ENCODE data around the gene DCTN3. TPM values are rescaled to one million over a fixed set of nuclear protein-coding genes. Genes with fewer than 3 reads are reported as not detected.

Gene DCTN3
- total and polyA plus RNA-seq, 5 experiments from 2014 or later = 60.0 to 140 (median 117) TPM

DNA sequence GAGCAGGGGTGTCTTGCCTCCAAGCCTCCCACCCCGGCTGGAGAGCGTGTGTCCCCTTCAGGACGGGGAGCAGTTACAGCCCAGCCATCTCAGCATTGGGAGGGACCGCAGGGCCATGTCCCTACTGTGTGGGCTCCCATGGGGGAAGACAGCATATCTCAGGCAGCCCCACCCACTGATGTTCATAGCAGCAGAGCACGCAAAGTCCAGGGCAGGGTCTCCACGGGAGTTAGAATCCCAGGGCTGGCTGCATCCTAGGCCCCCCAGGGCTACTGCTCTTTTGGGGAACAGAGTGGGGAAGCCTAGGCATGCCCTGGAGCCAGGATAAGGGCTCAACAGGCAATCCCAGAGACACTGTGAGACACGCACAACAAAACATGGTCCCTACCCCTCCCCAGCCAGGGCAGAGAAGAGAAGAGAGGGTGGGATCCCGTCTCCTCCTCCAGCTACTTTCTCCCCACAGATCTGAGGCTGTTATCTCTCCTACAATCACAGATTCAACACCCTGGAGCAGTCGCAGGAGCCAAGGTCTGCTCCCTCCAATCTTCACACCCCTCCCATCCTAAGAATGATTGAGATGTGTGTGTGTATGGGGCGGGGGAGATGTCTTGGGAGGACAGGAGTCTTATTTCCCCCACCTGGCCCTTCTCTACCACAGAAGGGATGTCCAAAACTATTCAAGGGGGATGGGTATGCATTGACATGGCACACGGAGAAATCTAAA lies 34.2 kb downstream of the DCTN3 start:
- H3K36me3 Mint-ChIP-seq = peaks cover 0 to 5% (median 0%) of the 10 kb centered on the region in 3 donors
- ATAC-seq (no peak), DNase-seq (no peak)
- H3K27me3 Mint-ChIP-seq = peaks cover 40 to 91% (median 69%) of the 10 kb centered on the region in 5 donors
- POLR2A ChIA-PET = no interaction called here
- peak overlapping the region in 1 of 10 donors; percentile 30 for H3K27ac Mint-ChIP-seq
- H3K4me1 Mint-ChIP-seq = peaks cover 14 to 24% (median 21%) of the 10 kb centered on the region in 4 donors
- H3K4me3 Mint-ChIP-seq = no peak overlapping the region
- H3K9me3 Mint-ChIP-seq = no peaks in the 10 kb centered on the region

- no peak overlapping the region for H3K4me3 Mint-ChIP-seq
- H3K27me3 Mint-ChIP-seq = peaks cover 48 to 93% (median 73%) of the 10 kb centered on the region in 5 donors
- no peak for DNase-seq
- H3K36me3 Mint-ChIP-seq = peaks cover 0 to 3% (median 0%) of the 10 kb centered on the region in 3 donors
- no peak for ATAC-seq
- no peaks in the 10 kb centered on the region for H3K9me3 Mint-ChIP-seq
- H3K4me1 Mint-ChIP-seq = peaks cover 9 to 13% (median 12%) of the 10 kb centered on the region in 4 donors
- POLR2A ChIA-PET = no interaction called here
- no peak overlapping the region for H3K27ac Mint-ChIP-seq
Measured at GRCh38 chr9:34584970-34585369, 35.3 kb downstream of the DCTN3 start.

DNA sequence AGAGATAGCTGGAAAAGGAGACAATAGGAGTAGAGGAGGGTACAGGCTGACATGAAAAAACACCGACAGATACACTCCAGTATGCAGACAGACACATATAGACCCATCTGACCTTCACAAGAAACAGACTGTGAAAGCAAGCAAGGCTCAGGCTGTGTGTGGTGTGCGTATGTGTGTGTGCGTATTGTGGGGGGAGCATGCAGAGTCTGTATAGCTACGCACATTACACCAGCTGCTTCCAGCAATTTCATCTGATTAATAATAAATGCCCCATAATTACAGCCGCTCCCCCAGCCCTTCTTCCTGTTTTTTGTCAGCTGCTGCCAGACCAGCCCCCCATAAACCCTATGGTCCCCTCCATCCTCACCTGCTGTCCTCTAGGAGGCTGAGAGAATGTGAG lies 37.5 kb downstream of the DCTN3 start:
- ATAC-seq (no peak), DNase-seq (no peak)
- Mint-ChIP-seq H3K36me3 (peaks cover 0 to 3% (median 0%) of the 10 kb centered on the region in 3 donors), H3K4me3 (no peak overlapping the region), H3K4me1 (peaks cover 9 to 13% (median 10%) of the 10 kb centered on the region in 4 donors), H3K27me3 (peaks cover 43 to 97% (median 73%) of the 10 kb centered on the region in 5 donors), H3K27ac (no peak overlapping the region), H3K9me3 (no peaks in the 10 kb centered on the region)
- POLR2A ChIA-PET = interaction anchor here (1.1 kb wide), 1 partner anchor 125 kb away, joined by 3 read pairs; the partner anchor contains the start of genes DNAI1 and FAM219A

DNA sequence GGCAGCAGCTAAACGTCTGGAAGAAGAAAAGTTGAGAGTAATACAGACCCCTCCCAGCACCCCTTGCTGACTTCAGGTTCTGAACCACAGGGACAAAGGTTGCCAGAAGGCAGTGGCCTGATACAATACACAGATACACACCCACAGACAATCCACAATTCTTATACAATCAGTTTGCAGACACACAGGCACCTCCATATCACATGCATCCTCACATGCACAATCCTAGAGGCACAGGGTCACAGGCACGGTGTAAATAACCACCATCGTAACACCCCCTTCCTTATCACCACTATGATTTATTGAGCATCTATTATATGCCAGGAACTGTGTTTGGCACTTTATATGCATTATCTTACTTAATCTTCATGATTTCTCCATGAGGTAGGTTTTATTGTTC lies 39.0 kb downstream of the DCTN3 start:
- no peak overlapping the region for H3K4me3 Mint-ChIP-seq
- POLR2A ChIA-PET = interaction anchor here (1.1 kb wide), 1 partner anchor 123 kb away, joined by 3 read pairs; the partner anchor contains the start of genes DNAI1 and FAM219A
- peaks cover 13 to 21% (median 16%) of the 10 kb centered on the region in 4 donors for H3K4me1 Mint-ChIP-seq
- peak overlapping the region in 1 of 10 donors; percentile 60 for H3K27ac Mint-ChIP-seq
- H3K27me3 Mint-ChIP-seq = peaks cover 35 to 97% (median 72%) of the 10 kb centered on the region in 5 donors
- ATAC-seq = no peak
- DNase-seq = no peak
- H3K36me3 Mint-ChIP-seq = peaks cover 0 to 3% (median 0%) of the 10 kb centered on the region in 3 donors
- no peaks in the 10 kb centered on the region for H3K9me3 Mint-ChIP-seq

- POLR2A ChIA-PET = no interaction called here
Measured at GRCh38 chr9:34580358-34580757, 39.9 kb downstream of the DCTN3 start.

DNA sequence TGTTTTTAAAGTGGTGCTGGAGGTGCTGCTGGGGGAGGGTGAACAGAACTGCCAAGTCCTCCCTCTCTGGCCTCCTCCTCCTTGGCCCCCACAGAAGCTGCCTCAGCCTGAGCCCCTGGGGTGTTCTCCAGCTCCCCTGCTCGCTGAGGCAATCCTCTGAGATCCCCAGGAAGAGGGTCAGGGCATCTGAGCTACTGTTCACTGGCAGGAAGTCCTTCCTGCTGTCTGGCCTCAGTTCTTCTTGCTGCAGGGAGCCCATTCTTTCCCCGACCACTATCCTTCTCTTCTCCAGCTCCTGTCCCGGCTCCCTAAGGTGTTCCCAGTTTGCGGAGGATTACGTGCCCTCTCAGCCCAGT lies 40.5 kb downstream of the DCTN3 start:
- Mint-ChIP-seq H3K9me3 (no peaks in the 10 kb centered on the region), H3K4me3 (peak overlapping the region in 2 of 10 donors; percentile 1 to 11), H3K36me3 (peaks cover 0 to 2% (median 0%) of the 10 kb centered on the region in 3 donors), H3K27ac (peak overlapping the region in 1 of 10 donors; percentile 2), H3K27me3 (peaks cover 32 to 97% (median 66%) of the 10 kb centered on the region in 5 donors), H3K4me1 (peaks cover 13 to 21% (median 15%) of the 10 kb centered on the region in 4 donors)
- POLR2A ChIA-PET = interaction anchor here (1.4 kb wide), 1 partner anchor 12 kb away, joined by 3 read pairs; no protein-coding TSS in a partner anchor
- ATAC-seq (no peak), DNase-seq (no peak)

More at GRCh38 chr9:34580358-34580757, 39.9 kb downstream of the DCTN3 start:
- peak overlapping the region in 2 of 10 donors; percentile 1 to 2 for H3K4me3 Mint-ChIP-seq
- H3K27ac Mint-ChIP-seq = no peak overlapping the region
- no peak for DNase-seq
- no peaks in the 10 kb centered on the region for H3K9me3 Mint-ChIP-seq
- peaks cover 13 to 21% (median 15%) of the 10 kb centered on the region in 4 donors for H3K4me1 Mint-ChIP-seq
- peaks cover 0 to 2% (median 0%) of the 10 kb centered on the region in 3 donors for H3K36me3 Mint-ChIP-seq
- ATAC-seq = no peak
- peaks cover 35 to 97% (median 69%) of the 10 kb centered on the region in 5 donors for H3K27me3 Mint-ChIP-seq

GRCh38 chr9:34579104-34579807 lies 41.0 kb downstream of the DCTN3 start:
- POLR2A ChIA-PET = interaction anchor here (1.4 kb wide), 1 partner anchor 12 kb away, joined by 3 read pairs; no protein-coding TSS in a partner anchor
- Mint-ChIP-seq H3K4me1 (peaks cover 13 to 21% (median 15%) of the 10 kb centered on the region in 4 donors), H3K27ac (peak overlapping the region in 1 of 10 donors; percentile 2), H3K4me3 (peak overlapping the region in 6 of 10 donors; percentile 7 to 77 (median 51)), H3K9me3 (no peaks in the 10 kb centered on the region), H3K36me3 (peaks cover 0 to 2% (median 0%) of the 10 kb centered on the region in 3 donors), H3K27me3 (peaks cover 32 to 97% (median 65%) of the 10 kb centered on the region in 5 donors)
- peak in 1 of 2 donors; percentile 16 for ATAC-seq
- no peak for DNase-seq

- no peaks in the 10 kb centered on the region for H3K9me3 Mint-ChIP-seq
- ATAC-seq (peak; percentile 25 to 52), DNase-seq (no peak)
- H3K36me3 Mint-ChIP-seq = peaks cover 0 to 2% (median 0%) of the 10 kb centered on the region in 3 donors
- H3K4me3 Mint-ChIP-seq = peak overlapping the region in 9 of 10 donors; percentile 15 to 77 (median 52)
- POLR2A ChIA-PET = interaction anchor here (1.4 kb wide), 1 partner anchor 13 kb away, joined by 3 read pairs; no protein-coding TSS in a partner anchor
- peaks cover 13 to 21% (median 15%) of the 10 kb centered on the region in 4 donors for H3K4me1 Mint-ChIP-seq
- peaks cover 35 to 97% (median 66%) of the 10 kb centered on the region in 5 donors for H3K27me3 Mint-ChIP-seq
- H3K27ac Mint-ChIP-seq = no peak overlapping the region
Measured at GRCh38 chr9:34578241-34579103, 41.8 kb downstream of the DCTN3 start.

- Mint-ChIP-seq H3K27me3 (peaks cover 34 to 91% (median 59%) of the 10 kb centered on the region in 5 donors), H3K4me1 (peaks cover 13 to 21% (median 15%) of the 10 kb centered on the region in 4 donors), H3K9me3 (no peaks in the 10 kb centered on the region), H3K4me3 (peak overlapping the region; percentile 30 to 89 (median 54)), H3K36me3 (peaks cover 0 to 2% (median 0%) of the 10 kb centered on the region in 3 donors), H3K27ac (peak overlapping the region in 1 of 10 donors; percentile 53)
- ATAC-seq = peak in 1 of 2 donors; percentile 33
- POLR2A ChIA-PET = no interaction called here
- DNase-seq = no peak
Measured at GRCh38 chr9:34577400-34578240, 42.7 kb downstream of the DCTN3 start.

- no peak for ATAC-seq
- no peak overlapping the region for H3K27ac Mint-ChIP-seq
Measured at GRCh38 chr9:34576597-34577399, 43.5 kb downstream of the DCTN3 start.

More at GRCh38 chr9:34576597-34577399, 43.5 kb downstream of the DCTN3 start:
- Mint-ChIP-seq H3K4me1 (peaks cover 13 to 21% (median 15%) of the 10 kb centered on the region in 4 donors), H3K4me3 (peak overlapping the region; percentile 30 to 89 (median 54)), H3K9me3 (no peaks in the 10 kb centered on the region), H3K27me3 (peaks cover 30 to 88% (median 56%) of the 10 kb centered on the region in 5 donors), H3K36me3 (peaks cover 0 to 2% (median 0%) of the 10 kb centered on the region in 3 donors)
- POLR2A ChIA-PET = no interaction called here
- DNase-seq = no peak

Measured in naive thymus-derived CD8-positive, alpha-beta T cell (primary cell).